Measurements from ENCODE around the gene VTI1A.

The VTI1A gene

DNA sequence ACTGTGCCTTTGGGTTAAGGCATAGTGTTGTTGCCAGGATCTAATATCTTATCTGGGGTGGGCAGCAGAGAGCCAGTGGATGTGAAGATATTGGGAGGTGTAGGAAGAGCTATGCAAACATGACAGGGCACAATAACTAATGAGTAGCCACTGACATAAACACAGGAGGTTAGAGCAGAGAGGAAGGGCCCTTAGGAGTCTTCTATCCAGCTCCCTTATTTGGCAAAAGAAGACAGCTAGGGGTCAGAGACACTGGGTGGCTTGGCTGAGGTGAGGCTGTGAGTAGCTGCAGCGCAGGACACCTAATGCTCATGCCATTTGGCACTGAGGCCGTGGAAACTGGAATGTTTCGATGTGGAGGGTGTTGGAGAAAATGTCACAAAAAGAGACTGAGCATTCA is 326.8 kb downstream of the VTI1A start:
- H3K36me3 ChIP-seq (ENCODE audit: insufficient read depth, low read depth, low read length), result no peaks in the 10 kb centered on the region
- H3K27me3 ChIP-seq (ENCODE audit: insufficient read depth, low read length), result no peaks in the 10 kb centered on the region
- peaks cover 3% of the 10 kb centered on the region; the same call in 1 of the 2 replicates for H3K4me1 ChIP-seq (ENCODE audit: insufficient read depth, low read length)
- no peak overlapping the region for H3K4me3 ChIP-seq (ENCODE audit: low read length)
- no peak overlapping the region for H3K9ac ChIP-seq (ENCODE audit: low read depth, low read length)
- H3K27ac ChIP-seq (ENCODE audit: low read length), result no peak overlapping the region
- no peaks in the 10 kb centered on the region for H3K9me3 ChIP-seq (ENCODE audit: insufficient read depth, low read depth, low read length)

DNA sequence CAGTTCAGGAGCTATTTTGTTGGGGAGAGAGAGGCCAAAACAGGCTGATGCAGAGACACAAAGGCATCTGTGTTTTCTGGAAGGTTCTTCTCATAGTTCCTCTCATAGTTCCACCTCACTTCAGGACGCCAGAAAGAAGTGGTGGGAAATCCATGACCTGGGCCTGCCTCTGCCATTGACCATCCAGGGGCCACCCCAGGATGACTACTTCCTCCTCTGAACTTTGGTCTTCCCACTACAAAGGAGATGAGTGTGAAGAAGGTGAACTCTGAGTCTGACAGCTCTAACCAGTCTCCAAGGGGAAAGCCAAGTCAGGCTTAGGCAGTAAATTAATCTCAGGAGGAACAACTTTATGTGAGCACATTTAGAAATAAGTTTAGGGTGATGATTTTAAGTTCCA is 327.2 kb downstream of the VTI1A start:
- Histone ChIP-seq H3K9ac (ENCODE audit: low read depth, low read length) (no peak overlapping the region), H3K4me1 (ENCODE audit: insufficient read depth, low read length) (peaks cover 3% of the 10 kb centered on the region; the same call in 1 of the 2 replicates), H3K9me3 (ENCODE audit: insufficient read depth, low read depth, low read length) (no peaks in the 10 kb centered on the region), H3K36me3 (ENCODE audit: insufficient read depth, low read depth, low read length) (no peaks in the 10 kb centered on the region), H3K4me3 (ENCODE audit: low read length) (no peak overlapping the region), H3K27ac (ENCODE audit: low read length) (no peak overlapping the region), H3K27me3 (ENCODE audit: insufficient read depth, low read length) (no peaks in the 10 kb centered on the region)

DNA sequence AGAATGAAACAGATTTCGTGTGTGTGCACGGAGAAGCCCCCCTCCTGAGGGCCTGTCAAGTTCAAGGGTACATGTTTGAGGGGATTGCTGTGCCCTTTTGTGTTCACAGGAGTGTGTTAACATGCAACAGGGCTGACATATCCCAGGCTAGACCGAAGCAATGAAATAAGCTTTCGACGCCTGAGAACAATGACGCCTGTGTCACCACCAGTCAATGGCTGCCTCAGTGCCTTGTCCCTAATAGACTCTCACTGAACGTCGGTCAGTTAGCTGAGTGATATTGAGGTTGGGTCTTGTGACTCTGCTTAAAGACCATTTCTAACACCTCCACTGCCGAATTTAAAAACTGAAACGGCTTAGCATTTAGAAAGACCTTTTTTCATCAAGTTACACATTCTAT is 327.8 kb downstream of the VTI1A start:
- Histone ChIP-seq H3K27me3 (ENCODE audit: insufficient read depth, low read length) (no peaks in the 10 kb centered on the region), H3K27ac (ENCODE audit: low read length) (no peak overlapping the region), H3K9ac (ENCODE audit: low read depth, low read length) (no peak overlapping the region), H3K4me1 (ENCODE audit: insufficient read depth, low read length) (peaks cover 3% of the 10 kb centered on the region; the same call in 1 of the 2 replicates), H3K36me3 (ENCODE audit: insufficient read depth, low read depth, low read length) (no peaks in the 10 kb centered on the region), H3K4me3 (ENCODE audit: low read length) (no peak overlapping the region), H3K9me3 (ENCODE audit: insufficient read depth, low read depth, low read length) (no peaks in the 10 kb centered on the region)

DNA sequence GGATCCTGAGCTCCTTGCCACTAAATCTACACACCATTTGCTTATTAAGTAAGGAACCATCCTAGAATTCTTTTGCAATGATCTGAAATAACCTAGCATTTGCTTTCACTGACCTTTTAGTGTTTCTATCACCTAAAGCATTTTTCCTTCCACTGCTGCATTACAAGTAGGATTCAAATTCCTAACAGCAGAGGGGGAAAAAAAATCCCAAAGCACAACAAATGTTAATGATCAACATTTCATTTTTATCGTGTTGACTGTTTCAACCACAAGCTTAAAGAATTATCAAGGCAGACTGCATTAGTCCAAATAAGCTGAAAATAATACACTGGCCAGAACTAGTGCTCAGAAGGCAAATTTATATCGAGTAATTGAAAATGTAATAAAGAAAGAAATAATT is 328.4 kb downstream of the VTI1A start:
- Histone ChIP-seq H3K27ac (ENCODE audit: low read length) (no peak overlapping the region), H3K9me3 (ENCODE audit: insufficient read depth, low read depth, low read length) (no peaks in the 10 kb centered on the region), H3K9ac (ENCODE audit: low read depth, low read length) (no peak overlapping the region), H3K36me3 (ENCODE audit: insufficient read depth, low read depth, low read length) (no peaks in the 10 kb centered on the region), H3K4me1 (ENCODE audit: insufficient read depth, low read length) (peaks cover 3% of the 10 kb centered on the region; the same call in 1 of the 2 replicates), H3K27me3 (ENCODE audit: insufficient read depth, low read length) (no peaks in the 10 kb centered on the region), H3K4me3 (ENCODE audit: low read length) (no peak overlapping the region)

DNA sequence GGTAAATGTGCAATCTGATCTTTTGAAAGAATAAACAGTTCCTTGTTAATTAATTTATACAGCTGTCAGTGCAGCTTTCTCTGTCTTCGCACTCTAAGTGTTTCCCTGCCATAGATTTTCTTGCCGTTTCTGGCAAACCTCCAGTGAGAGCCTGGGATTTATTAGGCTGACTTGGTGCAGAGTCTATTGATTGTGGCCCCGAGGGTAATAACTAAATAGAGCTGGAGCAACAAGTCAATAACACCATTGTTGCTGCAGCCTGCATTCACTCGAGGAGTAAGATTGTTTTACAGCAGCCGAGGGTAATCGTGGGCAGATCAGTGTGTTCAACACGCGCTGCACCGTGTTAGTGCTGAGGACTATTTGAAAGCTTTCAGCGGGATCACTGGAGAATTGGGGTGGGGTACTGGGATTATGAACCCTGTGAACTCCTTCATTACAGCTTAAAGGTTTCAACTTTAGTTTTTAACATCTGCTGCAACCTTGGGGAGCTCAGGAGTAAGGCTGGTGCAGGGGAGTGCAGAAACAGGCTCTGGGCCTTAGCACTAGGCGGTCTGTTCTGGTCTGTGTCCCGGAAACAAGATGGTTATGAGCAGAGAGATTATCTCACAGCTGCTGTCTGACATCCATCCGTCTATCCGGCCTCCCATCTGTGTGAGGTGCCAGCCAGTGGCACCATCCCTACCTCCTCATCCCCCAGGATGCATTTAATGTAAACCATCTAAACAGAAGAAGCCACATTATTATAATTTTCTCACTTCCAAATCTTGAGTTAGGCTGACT is 329.1 kb downstream of the VTI1A start:
- no peaks in the 10 kb centered on the region for H3K27me3 ChIP-seq (ENCODE audit: insufficient read depth, low read length)
- H3K36me3 ChIP-seq (ENCODE audit: insufficient read depth, low read depth, low read length), result no peaks in the 10 kb centered on the region
- no peaks in the 10 kb centered on the region for H3K9me3 ChIP-seq (ENCODE audit: insufficient read depth, low read depth, low read length)
- peaks cover 3% of the 10 kb centered on the region; the same call in 1 of the 2 replicates for H3K4me1 ChIP-seq (ENCODE audit: insufficient read depth, low read length)
- no peak overlapping the region for H3K9ac ChIP-seq (ENCODE audit: low read depth, low read length)
- H3K27ac ChIP-seq (ENCODE audit: low read length), result no peak overlapping the region
- H3K4me3 ChIP-seq (ENCODE audit: low read length), result no peak overlapping the region

DNA sequence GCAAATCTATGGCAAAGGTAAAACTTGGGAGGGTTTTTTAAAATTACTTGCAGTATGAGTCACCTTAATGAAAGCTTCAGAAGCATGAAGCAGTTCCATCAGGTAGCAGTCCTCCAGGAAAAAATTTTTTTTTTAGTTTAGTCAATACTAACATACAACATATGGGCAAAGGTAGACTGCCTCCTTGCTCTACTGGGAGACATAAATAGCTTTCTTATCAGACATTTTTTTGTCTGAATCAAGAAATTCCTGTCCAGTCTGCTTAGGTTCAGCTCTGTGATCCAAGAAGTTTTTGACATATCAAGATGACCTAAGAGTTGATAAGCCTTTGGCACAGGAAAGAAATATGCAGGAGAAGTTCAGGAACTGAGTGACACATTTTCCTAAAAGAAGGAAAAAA is 331.6 kb downstream of the VTI1A start:
- no peak overlapping the region for H3K9ac ChIP-seq (ENCODE audit: low read depth, low read length)
- H3K9me3 ChIP-seq (ENCODE audit: insufficient read depth, low read depth, low read length), result no peaks in the 10 kb centered on the region
- H3K27ac ChIP-seq (ENCODE audit: low read length), result no peak overlapping the region
- no peaks in the 10 kb centered on the region for H3K27me3 ChIP-seq (ENCODE audit: insufficient read depth, low read length)
- H3K36me3 ChIP-seq (ENCODE audit: insufficient read depth, low read depth, low read length), result no peaks in the 10 kb centered on the region
- no peak overlapping the region for H3K4me3 ChIP-seq (ENCODE audit: low read length)
- H3K4me1 ChIP-seq (ENCODE audit: insufficient read depth, low read length), result peaks cover 3% of the 10 kb centered on the region; the same call in 1 of the 2 replicates

DNA sequence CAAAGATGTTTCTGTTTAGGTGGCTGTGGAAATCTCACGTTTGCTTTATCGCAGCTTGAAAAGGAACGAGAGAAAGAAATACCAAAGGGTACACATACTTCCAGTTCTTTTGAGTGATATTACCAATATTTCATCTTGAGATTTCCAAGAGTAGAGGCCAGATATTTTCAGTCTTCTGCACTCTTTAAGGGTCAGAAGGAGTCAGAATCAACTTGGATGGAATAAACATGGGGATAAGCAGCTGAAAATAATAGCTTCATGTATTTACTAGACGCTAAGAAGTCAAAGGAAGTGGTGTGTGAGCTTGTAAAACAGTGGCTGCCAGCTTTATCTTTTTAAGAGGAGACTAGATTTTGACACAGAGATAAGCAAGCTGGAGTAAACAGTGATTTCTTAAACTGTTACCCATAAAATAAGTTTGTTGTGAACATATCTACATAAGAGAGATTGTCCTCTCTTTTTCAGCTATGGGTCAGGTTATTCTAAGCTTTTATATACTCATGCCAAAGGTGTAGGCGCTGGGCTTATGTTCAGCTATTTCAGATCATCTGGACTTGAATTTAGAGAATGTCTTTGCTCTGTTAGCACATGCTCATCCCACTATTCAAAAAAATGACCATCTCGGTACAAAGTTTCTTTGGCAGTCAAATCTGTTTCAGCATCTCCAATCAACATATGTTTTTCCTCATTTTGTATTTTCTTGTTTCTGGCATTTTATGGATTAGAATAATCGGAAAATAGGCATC is 332.2 kb downstream of the VTI1A start:
- no peak overlapping the region for H3K4me3 ChIP-seq (ENCODE audit: low read length)
- no peak overlapping the region for H3K9ac ChIP-seq (ENCODE audit: low read depth, low read length)
- no peaks in the 10 kb centered on the region for H3K36me3 ChIP-seq (ENCODE audit: insufficient read depth, low read depth, low read length)
- no peaks in the 10 kb centered on the region for H3K9me3 ChIP-seq (ENCODE audit: insufficient read depth, low read depth, low read length)
- H3K27ac ChIP-seq (ENCODE audit: low read length), result no peak overlapping the region
- peaks cover 3% of the 10 kb centered on the region; the same call in 1 of the 2 replicates for H3K4me1 ChIP-seq (ENCODE audit: insufficient read depth, low read length)
- H3K27me3 ChIP-seq (ENCODE audit: insufficient read depth, low read length), result no peaks in the 10 kb centered on the region

DNA sequence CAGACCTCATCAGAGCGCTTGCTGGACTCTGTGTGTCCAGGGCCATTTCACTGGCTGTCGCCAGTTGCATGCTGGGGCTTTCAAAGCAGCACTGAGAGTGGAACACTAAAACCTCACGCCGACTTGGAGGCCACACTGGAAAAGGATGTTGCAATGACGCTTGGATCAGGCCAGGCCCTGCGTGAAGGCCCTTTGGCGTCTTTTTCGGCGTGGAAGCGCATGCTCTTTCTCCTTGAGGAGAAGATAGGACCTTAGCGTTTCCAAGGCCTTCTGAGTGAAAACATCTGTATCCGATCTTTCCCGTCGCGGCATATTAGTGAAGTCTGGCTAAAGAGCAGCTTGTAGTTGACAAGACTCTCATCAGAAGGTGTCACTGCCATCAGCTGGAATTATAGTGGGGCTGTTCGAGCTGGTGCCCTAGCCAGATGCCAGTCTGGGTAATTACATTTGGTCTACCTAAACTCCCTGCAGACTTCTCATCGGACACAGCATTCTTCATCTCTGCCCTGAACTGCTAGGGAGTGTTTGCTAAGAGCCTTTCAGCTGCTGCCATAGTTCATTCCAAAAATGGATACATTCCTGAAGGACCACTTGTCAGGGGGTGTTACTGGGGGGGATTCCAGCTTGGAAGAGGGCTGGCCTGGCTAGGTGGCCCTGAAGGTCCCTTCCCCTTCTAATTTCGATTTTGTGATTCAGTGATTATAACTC is 335.3 kb downstream of the VTI1A start:
- Histone ChIP-seq H3K27me3 (ENCODE audit: insufficient read depth, low read length) (no peaks in the 10 kb centered on the region), H3K4me1 (ENCODE audit: insufficient read depth, low read length) (0 out of 2 replicates have a peak, but pooled peaks cover 4% of the 10 kb centered on the region), H3K36me3 (ENCODE audit: insufficient read depth, low read depth, low read length) (no peaks in the 10 kb centered on the region), H3K4me3 (ENCODE audit: low read length) (no peak overlapping the region), H3K9me3 (ENCODE audit: insufficient read depth, low read depth, low read length) (no peaks in the 10 kb centered on the region), H3K9ac (ENCODE audit: low read depth, low read length) (no peak overlapping the region), H3K27ac (ENCODE audit: low read length) (no peak overlapping the region)

DNA sequence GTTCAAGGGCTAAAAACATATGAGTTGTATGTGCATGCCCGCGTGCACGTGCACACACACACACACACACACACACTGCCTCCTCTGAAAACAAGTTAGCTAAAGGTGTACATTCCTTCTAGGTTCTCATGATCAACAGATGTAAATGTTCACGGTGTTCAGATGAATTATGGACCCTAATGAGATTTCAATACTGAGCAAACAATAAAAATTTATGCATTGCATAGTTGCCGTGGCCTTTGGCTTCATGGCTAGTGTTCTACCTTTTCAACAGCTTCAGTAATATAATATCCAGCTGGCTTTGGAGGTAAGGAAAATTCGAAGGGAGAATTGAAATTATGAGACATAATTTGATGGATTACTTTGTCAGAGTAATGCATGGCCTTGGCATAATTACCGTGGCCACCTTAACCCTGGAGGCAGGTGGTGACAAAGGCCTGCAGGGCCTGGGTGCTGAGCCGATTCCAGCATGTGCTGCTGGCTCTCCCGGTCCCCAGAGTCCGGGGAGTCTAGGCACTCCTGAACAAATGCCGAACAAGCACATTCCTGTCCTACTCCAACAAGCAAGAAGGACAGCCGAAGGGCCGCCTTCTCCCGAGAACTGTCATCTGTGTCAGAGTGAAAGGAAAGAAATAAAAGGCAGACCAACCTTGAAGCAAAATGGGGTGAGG is 336.5 kb downstream of the VTI1A start:
- Histone ChIP-seq H3K4me3 (ENCODE audit: low read length) (no peak overlapping the region), H3K9ac (ENCODE audit: low read depth, low read length) (no peak overlapping the region), H3K27ac (ENCODE audit: low read length) (no peak overlapping the region), H3K4me1 (ENCODE audit: insufficient read depth, low read length) (0 out of 2 replicates have a peak, but pooled peaks cover 4% of the 10 kb centered on the region), H3K36me3 (ENCODE audit: insufficient read depth, low read depth, low read length) (no peaks in the 10 kb centered on the region), H3K9me3 (ENCODE audit: insufficient read depth, low read depth, low read length) (no peaks in the 10 kb centered on the region), H3K27me3 (ENCODE audit: insufficient read depth, low read length) (no peaks in the 10 kb centered on the region)

DNA sequence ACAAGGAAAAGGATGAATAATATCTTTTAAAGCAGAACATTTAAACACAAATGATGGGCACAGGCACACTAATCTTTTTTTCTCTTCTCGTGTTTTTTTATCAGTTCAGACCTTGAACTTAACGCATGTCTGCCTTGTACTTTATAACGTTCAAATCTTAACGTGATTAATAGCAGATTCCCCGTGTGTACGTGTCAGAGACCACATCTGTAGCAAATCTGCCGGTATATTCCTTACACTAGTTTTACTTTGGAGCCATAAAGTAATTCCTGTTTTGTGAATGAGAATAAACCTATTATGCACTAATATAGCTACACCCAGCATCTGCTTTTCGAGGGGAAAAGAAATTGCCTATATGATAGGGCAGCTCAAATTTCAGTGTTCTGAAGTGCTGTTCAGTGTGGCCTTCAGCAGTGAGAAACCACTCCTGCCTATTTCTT is 337.0 kb downstream of the VTI1A start:
- no peak overlapping the region for H3K27ac ChIP-seq (ENCODE audit: low read length)
- 0 out of 2 replicates have a peak, but pooled peaks cover 4% of the 10 kb centered on the region for H3K4me1 ChIP-seq (ENCODE audit: insufficient read depth, low read length)

DNA sequence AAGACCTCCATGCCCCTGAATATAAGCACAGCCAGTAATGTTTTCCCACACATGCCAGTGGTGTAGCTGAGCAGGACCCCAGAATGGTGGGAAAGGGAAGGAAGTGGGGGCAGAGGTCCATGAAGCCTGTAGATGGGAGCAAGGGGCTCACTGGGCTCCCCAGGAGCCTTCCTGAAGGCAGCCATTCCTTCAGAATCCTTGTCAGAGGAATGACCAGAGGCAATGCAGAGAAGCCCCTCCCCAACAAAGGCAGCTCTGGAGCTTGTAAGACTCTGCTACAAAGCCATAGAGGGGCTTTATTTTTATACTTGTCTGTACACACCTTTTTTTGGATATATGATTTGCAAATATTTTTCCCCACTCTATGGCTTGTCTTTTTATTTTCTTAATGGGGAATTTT is 338.1 kb downstream of the VTI1A start:
- no peaks in the 10 kb centered on the region for H3K36me3 ChIP-seq (ENCODE audit: insufficient read depth, low read depth, low read length)
- peaks cover 4% of the 10 kb centered on the region; the same call in 1 of the 2 replicates for H3K9me3 ChIP-seq (ENCODE audit: insufficient read depth, low read depth, low read length)
- H3K27ac ChIP-seq (ENCODE audit: low read length), result no peak overlapping the region
- no peak overlapping the region for H3K9ac ChIP-seq (ENCODE audit: low read depth, low read length)
- H3K27me3 ChIP-seq (ENCODE audit: insufficient read depth, low read length), result no peaks in the 10 kb centered on the region
- H3K4me1 ChIP-seq (ENCODE audit: insufficient read depth, low read length), result 0 out of 2 replicates have a peak, but pooled peaks cover 4% of the 10 kb centered on the region
- H3K4me3 ChIP-seq (ENCODE audit: low read length), result no peak overlapping the region

More for the DNA sequence above, 337.0 kb downstream of the VTI1A start:
- Histone ChIP-seq H3K9me3 (ENCODE audit: insufficient read depth, low read depth, low read length) (0 out of 2 replicates have a peak, but pooled peaks cover under 1% of the 10 kb centered on the region), H3K9ac (ENCODE audit: low read depth, low read length) (no peak overlapping the region), H3K27me3 (ENCODE audit: insufficient read depth, low read length) (no peaks in the 10 kb centered on the region), H3K36me3 (ENCODE audit: insufficient read depth, low read depth, low read length) (no peaks in the 10 kb centered on the region), H3K4me3 (ENCODE audit: low read length) (no peak overlapping the region)

Measured in iPS-20b (cell line).